Kasumi-1 (cell line): ENCODE data around the gene KLHDC4.
"Not testable (repeated sequence)": the region's sequence is repeated elsewhere in the genome, so short reads cannot be mapped to it uniquely, and the experiment has no call there.

ENCODE experiments used
- DNase-seq, 2 experiments: peaks; one replicate each; lab custom pipeline; 2025; lab: John Stamatoyannopoulos, UW

KLHDC4 gene

DNA sequence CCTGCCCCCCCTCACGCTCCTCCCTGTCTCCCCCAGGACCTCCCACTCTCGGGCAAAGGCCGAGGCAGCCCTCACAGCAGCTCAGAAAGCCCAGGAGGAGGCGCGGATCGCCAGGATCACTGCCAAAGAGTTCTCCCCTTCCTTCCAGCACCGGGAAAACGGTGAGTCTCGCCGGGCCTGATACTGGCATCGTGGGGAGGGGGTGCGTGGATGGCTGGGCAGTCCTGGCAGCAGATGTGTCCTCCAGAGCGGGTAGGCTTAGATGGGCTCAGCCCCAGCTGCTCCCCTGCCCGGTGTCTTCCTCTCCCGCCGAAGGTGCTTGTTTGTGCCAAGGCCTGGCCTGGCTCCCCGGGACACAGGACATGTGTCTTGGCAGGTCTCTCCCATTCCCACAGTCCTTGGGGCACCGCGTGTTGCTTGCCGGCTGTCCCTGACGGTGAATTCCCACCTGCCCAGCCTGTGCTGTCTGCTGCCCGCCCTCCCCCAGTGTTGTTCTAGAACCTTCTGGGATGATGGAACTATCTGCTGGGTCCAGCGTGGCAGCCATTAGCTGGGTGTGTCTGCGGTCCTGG lies 81.6 kb downstream of the KLHDC4 start:
- no peak for DNase-seq

DNA sequence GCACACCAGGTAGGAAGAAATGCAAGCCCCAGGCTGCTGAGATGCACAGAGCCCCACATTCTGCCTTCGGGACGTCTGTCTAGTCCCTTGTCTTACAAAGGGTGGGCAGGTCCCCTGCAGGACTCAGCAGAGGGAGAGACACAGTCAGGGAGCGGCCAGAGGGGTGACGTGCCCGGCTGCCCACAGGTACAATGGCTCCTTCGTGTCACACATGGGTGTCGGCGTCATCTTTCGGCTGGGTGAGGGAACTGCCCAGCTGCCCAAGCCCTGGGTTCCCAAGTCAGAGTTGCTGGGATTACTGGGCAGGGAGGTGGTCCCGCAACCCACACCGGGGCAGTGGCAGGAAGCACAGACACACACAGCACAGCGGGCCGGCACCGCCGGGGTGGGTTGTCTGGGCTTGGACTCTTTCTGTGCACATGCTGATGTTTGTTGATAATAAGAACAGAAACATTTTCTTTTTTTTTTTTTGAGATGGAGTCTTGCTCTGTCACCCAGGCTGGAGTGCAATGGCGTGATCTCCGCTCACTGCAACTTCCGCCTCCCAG lies 82.9 kb downstream of the KLHDC4 start:
- DNase-seq, result no peak

DNA sequence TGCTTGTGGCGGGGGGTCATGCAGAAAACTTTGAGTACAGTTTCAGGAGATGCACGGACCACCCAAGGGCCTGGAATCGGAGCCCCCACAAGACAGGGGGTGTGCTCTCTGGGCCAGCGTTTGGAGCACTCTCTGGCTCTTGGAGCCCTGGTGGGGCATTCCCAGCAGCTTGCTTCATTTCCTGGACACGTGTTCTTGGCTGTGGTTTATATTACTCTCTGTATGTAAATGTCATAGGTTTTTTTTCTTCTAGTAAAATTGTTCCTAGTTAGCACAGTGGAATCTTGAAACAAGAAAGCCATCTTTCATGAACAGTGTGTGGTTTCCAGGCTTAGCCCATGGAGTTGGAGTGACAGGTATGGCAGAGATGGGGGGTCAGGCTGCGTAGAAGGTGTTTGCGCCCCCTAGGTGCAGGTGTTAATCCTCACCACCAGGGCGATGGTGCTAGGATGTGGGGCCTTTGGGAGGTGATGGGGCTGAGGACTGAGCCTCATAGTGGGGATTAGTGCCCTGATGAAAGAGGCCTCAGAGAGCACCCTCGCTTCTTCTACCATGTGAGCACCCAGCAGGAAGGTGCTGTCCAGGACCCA lies 83.7 kb downstream of the KLHDC4 start:
- DNase-seq, result peak; percentile 52

DNA sequence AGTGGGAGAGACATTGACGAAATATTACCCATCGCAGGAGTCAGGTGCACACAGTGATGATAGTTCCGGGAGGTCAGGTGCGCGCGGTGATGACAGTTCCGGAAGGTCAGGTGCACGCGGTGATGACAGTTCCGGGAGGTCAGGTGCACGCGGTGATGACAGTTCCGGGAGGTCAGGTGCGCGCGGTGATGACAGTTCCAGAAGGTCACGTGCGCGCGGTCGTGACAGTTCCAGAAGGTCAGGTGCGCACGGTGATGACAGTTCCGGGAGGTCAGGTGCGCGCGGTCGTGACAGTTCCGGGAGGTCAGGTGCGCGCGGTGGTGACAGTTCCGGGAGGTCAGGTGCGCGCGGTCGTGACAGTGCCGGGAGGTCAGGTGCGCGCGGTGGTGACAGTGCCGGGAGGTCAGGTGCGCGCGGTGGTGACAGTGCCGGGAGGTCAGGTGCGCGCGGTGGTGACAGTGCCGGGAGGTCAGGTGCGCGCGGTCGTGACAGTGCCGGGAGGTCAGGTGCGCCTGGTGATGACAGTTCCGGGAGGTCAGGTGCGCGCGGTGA lies 84.7 kb downstream of the KLHDC4 start:
- DNase-seq, result not testable (repeated sequence)

DNA sequence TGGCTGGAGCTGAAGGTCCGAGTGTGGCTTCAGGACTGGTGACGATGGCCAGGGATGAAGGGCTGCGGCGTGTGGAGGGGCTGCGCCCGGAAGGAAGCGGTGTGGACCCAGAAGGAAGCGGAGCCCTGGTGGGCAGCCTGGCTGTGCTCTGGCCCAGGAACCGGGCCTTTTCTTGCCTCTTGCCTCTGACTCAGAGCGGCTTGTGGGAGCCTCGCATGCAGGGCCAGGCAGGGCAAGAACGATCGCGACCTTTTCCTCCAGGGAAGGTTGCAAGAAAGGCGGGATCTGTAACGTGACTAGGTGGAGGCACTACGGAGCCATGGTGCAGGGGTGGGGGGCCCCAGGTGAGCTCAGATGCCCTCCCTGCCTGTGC lies 85.5 kb downstream of the KLHDC4 start:
- no peak for DNase-seq

DNA sequence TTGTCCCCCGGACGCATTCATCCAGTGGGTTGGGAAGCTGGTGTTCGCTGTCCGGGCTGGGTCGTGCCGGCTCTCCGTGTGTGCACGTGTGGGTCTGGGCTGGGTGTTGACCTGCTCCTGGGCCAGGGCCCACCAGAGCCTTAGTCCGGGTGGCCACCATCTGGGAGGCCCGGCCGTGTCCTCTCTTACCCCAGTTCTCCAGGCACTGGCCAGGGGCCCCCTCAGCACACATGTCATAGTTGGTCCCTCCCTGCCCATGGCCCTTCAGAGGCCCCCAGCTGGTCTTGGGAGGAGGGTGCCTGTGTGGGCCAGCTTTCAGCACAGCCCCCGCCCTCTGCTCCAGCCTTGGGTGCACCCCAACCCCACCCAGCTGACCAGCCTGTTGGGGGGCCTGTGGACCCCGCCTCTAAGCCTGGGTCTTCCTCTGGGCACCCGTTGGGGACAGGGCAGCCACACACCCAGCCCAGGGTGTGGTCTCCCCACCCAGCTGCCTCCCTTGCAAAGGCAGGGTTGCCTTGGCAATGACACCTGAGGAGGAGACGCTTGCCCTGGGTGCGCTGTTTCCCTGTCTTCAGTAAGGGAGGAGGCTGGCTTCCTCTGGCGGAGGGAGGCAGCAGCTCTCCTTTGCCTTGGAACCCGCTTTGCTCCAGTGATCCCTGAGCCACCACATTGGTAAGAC lies 86.1 kb downstream of the KLHDC4 start:
- no peak for DNase-seq

DNA sequence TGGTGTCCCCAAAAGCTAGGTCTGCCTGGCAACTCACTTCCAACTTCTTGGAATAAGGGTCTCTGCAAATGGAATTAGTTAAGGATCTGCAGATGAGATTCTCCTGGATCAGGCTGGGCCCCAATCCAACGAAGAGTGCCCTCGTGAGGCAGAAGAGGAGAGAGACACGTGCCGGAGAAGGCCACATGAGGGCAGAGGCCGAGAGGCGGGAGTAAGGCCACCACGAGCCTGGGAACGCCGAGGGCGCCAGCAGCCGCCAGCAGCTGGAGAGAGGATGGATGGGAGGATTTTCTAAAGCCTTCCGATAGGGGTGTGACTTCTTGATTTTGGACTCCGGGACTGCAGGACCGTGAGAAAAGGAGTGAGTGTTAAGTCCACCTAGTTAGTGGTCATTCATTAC lies 87.2 kb downstream of the KLHDC4 start:
- no peak for DNase-seq

DNA sequence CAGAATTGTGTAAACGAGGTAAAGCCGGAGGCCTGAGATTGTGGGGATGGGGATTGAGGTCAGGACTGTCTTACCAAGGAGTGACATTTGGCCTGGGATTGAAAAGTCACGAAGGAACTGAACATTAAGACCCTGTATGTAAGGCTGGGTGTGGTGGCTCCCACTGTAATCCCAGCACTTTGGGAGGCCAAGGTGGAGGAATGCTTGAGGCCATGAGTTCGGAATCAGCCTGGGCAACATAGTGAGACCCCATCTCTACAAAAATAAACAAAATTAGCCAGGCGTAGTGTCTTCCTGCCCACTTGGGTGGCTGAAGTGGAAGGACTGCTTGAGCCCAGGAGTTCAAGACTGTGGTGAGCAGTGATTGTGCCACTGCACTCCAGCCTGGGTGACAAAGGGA lies 88.0 kb downstream of the KLHDC4 start:
- DNase-seq, result no peak

DNA sequence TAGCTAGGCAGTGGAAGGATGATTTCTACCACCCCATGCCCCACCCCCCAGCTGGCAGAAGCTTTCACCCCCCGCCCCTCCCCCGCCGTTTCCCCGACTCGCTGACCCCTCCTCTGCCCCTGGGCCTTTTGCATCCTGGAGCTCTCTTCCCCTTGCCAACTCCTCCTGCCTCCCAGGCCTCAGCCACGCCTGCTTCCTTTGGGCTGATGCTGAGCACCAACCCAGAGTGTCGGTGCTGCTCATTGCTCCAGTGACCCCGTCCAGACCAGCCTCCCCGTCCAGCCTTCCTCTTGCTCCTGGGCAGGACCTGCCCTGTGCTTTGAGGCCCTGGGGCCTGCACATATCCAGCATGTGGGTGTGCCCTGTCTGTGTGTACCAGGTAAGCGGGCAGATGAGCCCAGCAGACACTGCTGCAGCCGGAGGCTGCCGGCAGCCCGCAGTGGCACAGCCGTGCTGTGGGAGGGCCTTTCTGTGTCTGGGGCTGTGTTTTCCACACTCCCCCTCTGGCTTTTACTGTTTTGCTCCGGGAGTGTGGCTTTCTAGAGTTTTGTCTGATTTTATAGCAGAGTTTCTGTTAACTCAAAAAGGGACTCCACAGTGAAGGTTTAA lies 90.6 kb downstream of the KLHDC4 start:
- no peak for DNase-seq

DNA sequence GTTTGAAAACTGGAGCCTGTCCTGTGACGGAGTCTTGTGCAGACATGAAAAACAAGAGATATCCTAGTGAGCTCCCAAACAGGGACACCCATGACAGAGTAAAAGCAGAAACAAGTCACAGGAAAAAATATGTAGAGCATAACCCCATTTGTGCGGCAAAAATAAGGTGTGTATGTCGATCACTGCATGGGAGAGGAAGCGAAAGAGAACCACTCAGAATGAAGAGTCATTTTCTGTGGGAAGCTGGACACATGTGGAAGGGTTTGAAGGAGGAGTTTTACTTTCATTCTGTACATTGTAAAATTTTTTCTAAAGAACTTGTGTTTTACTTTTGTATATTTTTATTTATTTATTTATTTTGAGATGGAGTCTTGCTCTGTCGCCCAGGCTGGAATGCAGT lies 91.4 kb downstream of the KLHDC4 start:
- no peak for DNase-seq

DNA sequence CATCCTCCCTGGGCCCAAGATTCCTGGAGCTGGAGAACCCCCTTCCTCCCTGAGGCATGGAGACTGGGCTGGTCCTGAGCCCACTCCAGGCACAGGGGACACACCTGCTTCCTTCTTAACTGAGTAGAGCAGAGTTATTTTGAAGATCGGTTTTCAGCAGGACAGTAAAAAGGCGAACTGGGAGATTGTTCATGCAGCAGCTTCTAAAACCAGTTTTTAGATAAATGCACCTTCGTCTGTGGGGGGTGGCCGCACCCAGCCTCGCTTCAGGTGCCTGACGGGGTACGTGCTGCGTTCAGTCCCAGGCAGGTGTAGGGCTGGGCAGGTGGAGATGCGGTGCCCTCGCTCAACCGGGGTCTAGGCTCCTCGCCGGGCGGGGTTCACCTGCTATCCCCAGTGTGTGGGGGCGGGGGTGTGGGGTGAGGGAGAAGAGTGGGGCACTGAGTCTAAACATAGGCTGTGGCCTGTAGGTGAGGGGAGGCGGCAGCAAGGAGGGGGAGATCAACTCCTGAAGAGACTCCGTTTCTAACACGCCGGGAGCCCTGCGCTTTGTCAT lies 94.0 kb downstream of the KLHDC4 start:
- no peak for DNase-seq

DNA sequence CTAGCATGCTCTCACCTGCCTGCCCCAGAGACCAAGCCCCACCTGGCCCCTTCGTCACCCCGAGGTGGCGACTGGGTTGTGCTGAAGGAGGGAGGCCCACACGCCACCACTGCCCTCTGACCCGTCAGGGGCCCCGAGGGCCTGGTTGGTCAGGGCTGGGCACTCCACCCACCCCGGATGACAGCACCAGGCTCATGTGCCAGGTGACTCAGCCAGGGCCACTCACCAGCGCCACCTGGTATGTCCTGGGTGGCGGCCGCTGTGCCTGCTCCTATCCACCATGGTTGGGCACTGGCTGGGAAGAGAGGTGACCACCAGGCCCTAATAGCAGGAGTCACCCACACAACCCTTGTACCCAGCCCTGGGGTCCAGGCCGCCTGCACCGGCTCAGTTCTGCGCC lies 94.6 kb downstream of the KLHDC4 start:
- DNase-seq, result no peak

DNA sequence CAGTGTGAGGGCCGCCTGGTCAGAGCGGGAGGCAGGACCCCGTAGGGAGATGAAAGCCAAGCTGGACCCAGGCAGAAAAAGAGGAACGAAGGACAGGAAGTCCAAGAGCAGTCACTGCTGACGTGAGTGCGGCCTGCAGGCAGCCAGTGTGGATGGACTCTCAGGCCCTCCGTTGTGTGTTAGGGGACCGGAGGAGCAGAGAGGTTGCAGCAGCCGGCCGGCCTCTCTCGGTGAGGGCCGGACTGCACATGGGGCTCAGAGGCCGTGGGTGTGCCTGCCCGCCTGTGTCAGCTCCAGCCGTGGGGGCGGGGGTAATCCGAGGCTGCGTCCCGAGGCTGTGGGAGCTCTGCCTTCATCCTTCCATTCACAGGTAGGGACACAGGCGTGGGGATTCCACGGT lies 96.1 kb downstream of the KLHDC4 start:
- no peak for DNase-seq

DNA sequence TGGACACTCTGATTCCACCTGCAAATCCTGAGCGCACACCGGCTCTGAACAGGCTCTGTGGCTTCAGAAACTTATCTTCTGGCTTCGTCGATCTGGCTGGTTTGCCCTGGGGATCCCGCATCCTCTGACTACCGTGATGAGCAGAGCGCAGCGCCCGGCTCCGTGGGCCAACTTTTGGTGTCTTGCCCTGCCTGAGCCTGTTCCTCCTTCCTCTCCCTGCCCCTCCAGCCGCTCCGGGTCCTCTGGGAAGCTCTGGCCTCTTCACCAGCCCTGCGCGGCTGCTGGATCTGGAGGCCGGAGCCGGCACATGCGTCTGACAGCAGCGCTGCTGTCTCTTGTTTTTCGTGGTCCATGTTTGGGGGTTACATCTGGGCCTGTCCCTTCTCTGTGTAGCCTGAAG lies 97.8 kb downstream of the KLHDC4 start:
- DNase-seq, result no peak

DNA sequence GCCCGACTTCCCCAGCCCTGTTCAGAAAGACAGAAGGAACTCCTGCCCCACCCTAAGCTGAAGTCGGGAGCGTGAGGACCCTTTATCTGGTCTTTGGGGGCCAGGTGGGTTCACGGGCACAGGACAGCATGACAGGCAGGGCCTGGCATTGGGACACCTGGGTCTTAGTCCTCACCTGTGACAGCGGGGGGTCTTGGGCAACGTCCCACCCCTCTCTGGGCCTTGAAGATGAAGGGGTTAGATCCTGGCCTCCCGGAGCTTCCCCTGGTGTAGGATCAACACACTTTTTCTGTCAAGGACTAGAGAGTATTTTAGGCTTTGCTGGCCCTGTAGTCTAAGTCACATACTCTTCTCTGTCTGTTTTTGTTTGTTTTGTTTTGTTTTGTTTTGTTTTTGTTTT lies 98.3 kb downstream of the KLHDC4 start:
- DNase-seq, result no peak

DNA sequence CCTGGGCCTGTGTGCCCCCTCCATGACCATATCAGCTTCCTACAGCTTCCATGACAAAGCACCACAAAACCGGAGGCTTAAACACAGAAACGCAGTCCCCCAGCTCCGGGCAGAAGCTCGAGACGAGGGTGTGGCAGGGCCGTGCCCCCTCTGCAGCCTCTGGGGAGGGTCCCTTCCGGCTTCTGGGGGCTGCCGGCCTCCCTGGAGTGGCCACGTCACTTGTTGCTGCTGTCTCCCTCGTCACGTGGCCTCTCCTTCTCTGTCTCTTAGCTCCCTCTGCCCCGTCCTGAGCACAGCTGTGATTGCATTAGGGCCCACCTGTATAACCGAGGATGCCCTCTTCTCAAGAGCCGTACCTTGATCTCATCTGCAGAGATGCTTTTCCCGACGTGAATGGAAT lies 98.9 kb downstream of the KLHDC4 start:
- no peak for DNase-seq

DNA sequence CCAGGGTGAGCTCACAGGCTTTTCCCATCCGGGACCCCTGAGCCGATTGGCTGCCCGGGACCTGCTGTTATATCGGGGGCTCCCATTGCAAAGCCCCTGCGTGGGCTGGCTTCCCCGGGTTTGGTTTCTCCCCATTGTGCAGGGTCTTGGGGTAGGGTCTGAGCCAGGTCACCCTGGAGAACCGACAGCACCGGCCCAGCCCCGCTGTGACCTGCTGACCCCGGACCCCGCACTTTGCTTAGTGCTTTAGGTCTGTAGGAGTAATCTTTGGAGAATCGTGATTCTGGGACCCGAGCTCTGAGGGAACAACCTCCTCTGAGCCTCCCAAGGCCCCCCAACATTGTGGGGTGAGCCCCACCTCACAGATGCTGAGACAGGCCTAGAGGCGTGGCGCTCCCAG lies 100.6 kb downstream of the KLHDC4 start:
- no peak for DNase-seq

DNA sequence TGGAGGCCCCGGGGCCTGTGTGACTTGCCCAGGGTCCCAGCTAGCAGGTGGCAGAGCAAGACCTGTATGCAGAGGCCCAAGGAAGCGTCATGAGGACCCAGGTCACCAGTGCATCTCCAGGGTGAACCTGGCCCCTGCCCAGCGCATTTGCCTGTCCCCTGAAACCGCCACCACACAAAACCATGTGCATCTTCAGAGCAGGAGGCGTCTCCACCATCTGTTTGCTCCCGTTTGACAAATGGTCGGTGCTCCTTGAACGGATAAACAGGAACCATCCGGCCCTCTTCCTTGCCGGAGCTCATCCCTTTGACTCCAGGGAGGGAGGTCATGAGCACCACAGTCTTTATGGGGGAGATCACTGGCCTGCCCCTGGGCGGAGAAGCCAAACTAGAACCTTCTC lies 101.0 kb downstream of the KLHDC4 start:
- no peak for DNase-seq

DNA sequence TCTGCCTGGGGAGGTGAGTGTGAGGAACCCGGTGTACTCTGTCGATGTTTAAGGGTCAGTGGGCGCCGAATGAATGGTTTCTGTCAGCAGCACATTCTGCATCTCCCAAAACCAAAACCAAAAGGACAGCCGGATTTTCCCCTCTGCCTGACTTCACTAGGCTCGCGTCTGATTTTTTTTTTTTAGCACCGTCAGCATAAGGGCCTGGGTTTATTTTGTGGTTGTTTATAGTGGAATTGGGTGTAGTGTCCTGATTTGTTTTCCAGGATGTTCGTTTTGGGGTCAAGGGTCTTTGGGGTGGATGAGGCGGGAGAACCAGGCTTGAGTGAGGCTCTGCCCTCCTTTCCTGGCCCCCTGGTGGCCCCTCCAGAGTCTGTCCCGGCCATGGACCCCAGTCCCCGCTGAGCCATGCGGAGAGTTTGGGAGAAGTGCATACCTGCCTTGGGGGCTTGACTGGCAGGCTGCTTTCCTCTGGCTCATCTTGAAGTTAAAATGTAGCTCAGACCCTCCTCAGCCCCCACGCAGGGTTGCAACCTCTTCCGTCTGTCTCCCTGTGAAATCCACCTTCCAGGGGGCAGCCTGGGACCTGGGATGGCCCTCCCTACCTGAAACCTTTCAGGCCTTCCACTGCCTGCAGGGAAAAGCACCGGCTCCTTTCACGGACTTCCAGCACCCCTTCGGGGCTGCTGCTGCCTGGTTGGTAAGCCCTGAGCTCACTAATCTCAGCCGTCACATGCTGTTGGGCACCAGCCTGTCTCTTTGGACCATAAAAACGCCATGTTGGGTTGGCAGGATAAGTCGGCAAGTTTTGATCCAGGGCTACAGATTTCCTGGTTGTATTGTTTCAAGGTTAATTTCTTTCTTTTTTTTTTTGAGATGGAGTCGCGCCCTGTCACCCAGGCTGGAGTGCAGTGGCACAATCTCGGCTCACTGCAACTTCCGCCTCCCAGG lies 103.3 kb downstream of the KLHDC4 start:
- DNase-seq, result no peak

DNA sequence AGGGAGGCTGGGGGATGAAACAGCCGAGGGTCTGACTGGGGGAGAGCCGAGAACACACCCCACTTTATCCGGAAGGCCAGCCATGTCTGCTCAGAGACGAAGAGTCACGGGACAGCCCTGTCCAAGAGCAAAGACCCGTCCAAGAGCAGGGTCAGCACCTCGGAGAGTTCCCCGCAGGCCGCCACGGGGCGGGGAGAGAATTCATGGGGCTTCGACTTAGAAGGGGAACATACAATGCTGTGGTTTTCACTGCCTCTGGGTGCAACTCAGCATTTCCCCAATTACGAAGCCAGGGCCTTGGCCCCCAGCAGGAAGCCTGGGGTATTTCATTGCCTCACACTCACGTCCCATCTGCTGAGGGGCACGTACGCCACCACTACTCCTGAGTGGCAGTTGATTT lies 104.2 kb downstream of the KLHDC4 start:
- DNase-seq, result peak; percentile 97 to 98

DNA sequence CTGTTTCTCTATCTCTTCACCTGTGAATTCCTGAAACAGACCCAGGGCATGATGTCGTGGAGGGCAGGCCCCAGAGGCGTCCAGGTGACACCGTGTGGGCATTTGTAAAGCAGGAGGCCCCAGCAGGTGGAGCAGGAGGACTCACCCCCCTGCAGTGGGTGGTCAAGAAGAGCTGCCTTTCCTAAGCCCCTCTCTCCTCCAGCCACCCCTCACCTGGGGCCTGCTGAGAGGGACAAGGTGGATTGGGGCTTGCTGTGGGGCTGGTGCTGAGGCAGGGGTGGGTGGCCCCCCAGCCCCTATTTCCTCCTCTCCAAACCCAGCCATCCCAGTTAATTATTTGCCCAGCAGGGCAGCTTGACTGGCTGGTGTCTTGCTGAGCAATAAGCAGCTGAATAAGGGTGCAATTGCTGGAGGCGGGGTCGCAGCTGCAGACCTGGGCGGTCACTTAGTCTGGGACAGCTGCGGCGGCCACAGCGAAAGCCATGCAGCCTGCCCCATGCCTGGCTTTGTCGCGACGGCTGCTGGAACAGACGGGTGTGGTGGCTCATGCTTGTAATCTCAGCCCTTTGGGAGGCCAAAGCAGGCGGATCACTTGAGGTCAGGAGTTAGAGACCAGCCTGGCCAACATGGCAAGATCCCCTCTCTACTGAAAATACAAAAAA lies 107.1 kb downstream of the KLHDC4 start:
- no peak for DNase-seq
